Transverse colon (tissue), 4 donors: Measurements from ENCODE around the gene SP9.

Experiments used
- CTCF ChIP-seq, 5 experiments: fragments of 200-600 bp in 3 of 5; fragments of 450-650 bp in 2 of 5; sonication (generic) in 3 of 5; IDR thresholded peaks; 1 replicate in 2 of 5; 2 replicates in 3 of 5; pipeline ENCODE4 v1.5.1; 2016 to 2017; ENCODE audit warnings: antibody characterized with exemption in 5 of 5, inconsistent platforms in 3 of 5, mild to moderate bottlenecking in 2 of 5, moderate library complexity in 1 of 5
- EP300 ChIP-seq: sonication (generic); formaldehyde crosslinking; IDR thresholded peaks from one replicate; pipeline ENCODE4 v1.6.1; 2017; ENCODE audit warnings: antibody characterized with exemption, low read depth
- POLR2A ChIP-seq: fragments of 450-650 bp; IDR thresholded peaks from one replicate; pipeline ENCODE4 v1.6.1; 2016; ENCODE audit warnings: antibody characterized with exemption, mild to moderate bottlenecking, moderate library complexity
- POLR2AphosphoS5 ChIP-seq, 3 donors: sonication (generic); formaldehyde crosslinking; IDR thresholded peaks; one replicate each; pipeline ENCODE4 v1.6.1; 2016; ENCODE audit warnings: antibody characterized with exemption in 3 of 3

DNA sequence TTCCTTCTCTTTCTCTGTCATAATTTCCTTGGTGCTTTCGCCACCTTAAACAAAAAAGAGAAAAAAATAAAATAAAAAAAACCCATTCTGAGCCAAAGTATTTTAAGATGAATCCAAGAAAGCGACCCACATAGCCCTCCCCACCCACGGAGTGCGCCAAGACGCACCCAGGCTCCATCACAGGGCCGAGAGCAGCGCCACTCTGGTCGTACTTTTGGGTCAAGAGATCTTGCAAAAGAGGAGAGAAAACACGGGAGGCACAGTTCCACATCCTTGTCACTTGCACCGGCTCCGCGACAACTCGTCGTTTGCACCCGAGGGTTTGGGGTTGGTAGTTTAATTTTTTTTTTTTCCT lies 1.8 kb upstream of the SP9 start:
- TF ChIP-seq CTCF (IDR thresholded peaks at IDR 0.05) (no peak), POLR2AphosphoS5 (IDR thresholded peaks at IDR 0.05) (no peak), POLR2A (no peak), EP300 (no peak)
